ENCODE results near the gene OGA.
A peak's percentile ranks its signal among the peaks of the same experiment; 100 is the strongest.
"Not testable (repeated sequence)": the region's sequence is repeated elsewhere in the genome, so short reads cannot be mapped to it uniquely, and the experiment has no call there.

Gene OGA

GRCh38 chr10:101803511-101803910, 14.7 kb downstream of the OGA start:
- DNase-seq (ENCODE audit: low spot score in 2 of 2): no peak
- Mint-ChIP-seq H3K27me3 (no peaks in the 10 kb centered on the region), H3K9me3 (no peaks in the 10 kb centered on the region), H3K36me3 (peaks cover 28% of the 10 kb centered on the region), H3K27ac (no peak overlapping the region), H3K4me1 (peaks cover 10% of the 10 kb centered on the region), H3K4me3 (no peak overlapping the region)
- ATAC-seq (ENCODE audit: low read depth): no peak

- peaks cover 7% of the 10 kb centered on the region for H3K4me1 Mint-ChIP-seq
- H3K27me3 Mint-ChIP-seq: no peaks in the 10 kb centered on the region
- H3K27ac Mint-ChIP-seq: no peak overlapping the region
- no peak overlapping the region for H3K4me3 Mint-ChIP-seq
- no peak for DNase-seq (ENCODE audit: low spot score in 2 of 2)
- peaks cover 40% of the 10 kb centered on the region for H3K36me3 Mint-ChIP-seq
- no peak for ATAC-seq (ENCODE audit: low read depth)
- H3K9me3 Mint-ChIP-seq: no peaks in the 10 kb centered on the region
Measured at GRCh38 chr10:101797403-101798059, 20.7 kb downstream of the OGA start.

- Mint-ChIP-seq H3K27ac (no peak overlapping the region), H3K36me3 (peaks cover 28% of the 10 kb centered on the region), H3K4me1 (no peaks in the 10 kb centered on the region), H3K4me3 (no peak overlapping the region), H3K9me3 (no peaks in the 10 kb centered on the region), H3K27me3 (no peaks in the 10 kb centered on the region)
- DNase-seq (ENCODE audit: low spot score in 2 of 2) (no peak), ATAC-seq (ENCODE audit: low read depth) (no peak)
Measured at GRCh38 chr10:101793526-101793925, 24.7 kb downstream of the OGA start.

- H3K4me1 Mint-ChIP-seq: peaks cover 8% of the 10 kb centered on the region
- no peak overlapping the region for H3K27ac Mint-ChIP-seq
- H3K9me3 Mint-ChIP-seq: no peaks in the 10 kb centered on the region
- H3K36me3 Mint-ChIP-seq: peaks cover 32% of the 10 kb centered on the region
- DNase-seq (ENCODE audit: low spot score in 2 of 2): no peak
- no peaks in the 10 kb centered on the region for H3K27me3 Mint-ChIP-seq
- ATAC-seq (ENCODE audit: low read depth): no peak
- H3K4me3 Mint-ChIP-seq: no peak overlapping the region
Measured at GRCh38 chr10:101789686-101790085, 28.6 kb downstream of the OGA start.

GRCh38 chr10:101789231-101789630, 29.0 kb downstream of the OGA start:
- peaks cover 29% of the 10 kb centered on the region for H3K36me3 Mint-ChIP-seq

GRCh38 chr10:101785801-101786200, 32.4 kb downstream of the OGA start:
- Mint-ChIP-seq H3K4me3 (no peak overlapping the region), H3K27ac (peak overlapping the region; percentile 72), H3K36me3 (peaks cover 20% of the 10 kb centered on the region), H3K27me3 (no peaks in the 10 kb centered on the region), H3K4me1 (peaks cover 35% of the 10 kb centered on the region), H3K9me3 (no peaks in the 10 kb centered on the region)
- DNase-seq (ENCODE audit: low spot score in 2 of 2) (no peak), ATAC-seq (ENCODE audit: low read depth) (no peak)

More at GRCh38 chr10:101789231-101789630, 29.0 kb downstream of the OGA start:
- H3K27ac Mint-ChIP-seq; H3K27me3 Mint-ChIP-seq; ATAC-seq (ENCODE audit: low read depth); DNase-seq (ENCODE audit: low spot score in 2 of 2); H3K4me3 Mint-ChIP-seq; H3K9me3 Mint-ChIP-seq: not testable (repeated sequence)
- peaks cover 13% of the 10 kb centered on the region for H3K4me1 Mint-ChIP-seq

- Mint-ChIP-seq H3K27ac (peak overlapping the region; percentile 61), H3K4me1 (peaks cover 35% of the 10 kb centered on the region), H3K36me3 (peaks cover 20% of the 10 kb centered on the region), H3K9me3 (no peaks in the 10 kb centered on the region), H3K4me3 (no peak overlapping the region), H3K27me3 (no peaks in the 10 kb centered on the region)
- ATAC-seq (ENCODE audit: low read depth) (no peak), DNase-seq (ENCODE audit: low spot score in 2 of 2) (no peak)
Measured at GRCh38 chr10:101784558-101784957, 33.7 kb downstream of the OGA start.

GRCh38 chr10:101783736-101784118, 34.5 kb downstream of the OGA start:
- no peaks in the 10 kb centered on the region for H3K9me3 Mint-ChIP-seq
- H3K27ac Mint-ChIP-seq: peak overlapping the region; percentile 61
- peaks cover 17% of the 10 kb centered on the region for H3K36me3 Mint-ChIP-seq
- peak overlapping the region; percentile 99 for H3K4me3 Mint-ChIP-seq
- ATAC-seq (ENCODE audit: low read depth): no peak
- peaks cover 5% of the 10 kb centered on the region for H3K27me3 Mint-ChIP-seq
- peaks cover 42% of the 10 kb centered on the region for H3K4me1 Mint-ChIP-seq
- no peak for DNase-seq (ENCODE audit: low spot score in 2 of 2)

- Mint-ChIP-seq H3K4me1 (peaks cover 43% of the 10 kb centered on the region), H3K27me3 (peaks cover 6% of the 10 kb centered on the region), H3K4me3 (peak within 1 kb of the TSS; percentile 99), H3K9me3 (no peaks in the 10 kb centered on the region), H3K27ac (peak within 1 kb of the TSS; percentile 61), H3K36me3 (peaks cover 17% of the 10 kb centered on the region)
- DNase-seq (ENCODE audit: low spot score in 2 of 2): peak; percentile 47 to 59
- ATAC-seq (ENCODE audit: low read depth): peak; percentile 61
Measured at GRCh38 chr10:101782811-101783735, 35.2 kb downstream of the OGA start, which contains the start of gene NPM3. Gene NPM3, minus strand, starts transcription at chr10:101783446. Its CDS starts 56 bp downstream, at chr10:101783390.

GRCh38 chr10:101781984-101782810, 36.0 kb downstream of the OGA start:
- peak overlapping the region; percentile 99 for H3K4me3 Mint-ChIP-seq
- DNase-seq (ENCODE audit: low spot score in 2 of 2) (no peak), ATAC-seq (ENCODE audit: low read depth) (no peak)
- no peak overlapping the region for H3K27ac Mint-ChIP-seq
- peaks cover 14% of the 10 kb centered on the region for H3K27me3 Mint-ChIP-seq
- H3K36me3 Mint-ChIP-seq: peaks cover 12% of the 10 kb centered on the region
- peaks cover 47% of the 10 kb centered on the region for H3K4me1 Mint-ChIP-seq
- H3K9me3 Mint-ChIP-seq: no peaks in the 10 kb centered on the region

GRCh38 chr10:101781655-101781983, 36.6 kb downstream of the OGA start:
- H3K27ac Mint-ChIP-seq: no peak overlapping the region

GRCh38 chr10:101780818-101781654, 37.2 kb downstream of the OGA start:
- Mint-ChIP-seq H3K27me3 (peaks cover 20% of the 10 kb centered on the region), H3K9me3 (no peaks in the 10 kb centered on the region), H3K4me1 (peaks cover 48% of the 10 kb centered on the region), H3K36me3 (peaks cover 7% of the 10 kb centered on the region), H3K27ac (no peak overlapping the region), H3K4me3 (peak overlapping the region; percentile 43)
- DNase-seq (ENCODE audit: low spot score in 2 of 2) (peak; percentile 69 to 74), ATAC-seq (ENCODE audit: low read depth) (peak; percentile 51)

More at GRCh38 chr10:101781655-101781983, 36.6 kb downstream of the OGA start:
- H3K4me1 Mint-ChIP-seq: peaks cover 50% of the 10 kb centered on the region
- peaks cover 10% of the 10 kb centered on the region for H3K36me3 Mint-ChIP-seq
- H3K9me3 Mint-ChIP-seq: no peaks in the 10 kb centered on the region
- no peak for DNase-seq (ENCODE audit: low spot score in 2 of 2)
- H3K27me3 Mint-ChIP-seq: peaks cover 19% of the 10 kb centered on the region
- no peak for ATAC-seq (ENCODE audit: low read depth)
- peak overlapping the region; percentile 99 for H3K4me3 Mint-ChIP-seq

- Mint-ChIP-seq H3K27me3 (peaks cover 20% of the 10 kb centered on the region), H3K27ac (no peak overlapping the region), H3K4me3 (peak overlapping the region; percentile 86), H3K9me3 (no peaks in the 10 kb centered on the region), H3K4me1 (peaks cover 45% of the 10 kb centered on the region), H3K36me3 (peaks cover 4% of the 10 kb centered on the region)
- no peak for ATAC-seq (ENCODE audit: low read depth)
- DNase-seq (ENCODE audit: low spot score in 2 of 2): no peak
Measured at GRCh38 chr10:101780187-101780817, 37.9 kb downstream of the OGA start.

All from memory B cell (primary cell).